Caki2 (cell line): Measurements from ENCODE around the gene STMN3. TPM values are rescaled to one million over a fixed set of nuclear protein-coding genes. Genes with fewer than 3 reads are reported as not detected.
"Not testable (repeated sequence)": the region's sequence is repeated elsewhere in the genome, so short reads cannot be mapped to it uniquely, and the experiment has no call there.

ENCODE experiments used
- DNase-seq: peaks from one replicate; pipeline ENCODE4 v3.0.0-alpha.2; 2015; ENCODE audit warnings: low read depth
- in situ Hi-C: cut with HindIII; loops from 2 replicates; pipeline ENCODE4 v1.10.0; 2016; ENCODE audit warnings: low sequenced_read_pairs, low pct_unique_long_range_greater_than_20kb, mixed read lengths
- total RNA-seq: library from RNA; depleted of rRNA; stranded (reverse); fragments of >200 nt; shearing (Covaris generic); gene quantifications from 2 replicates; pipeline ENCODE4 v1.2.3, GENCODE V29; 2014; ENCODE audit warnings: low replicate concordance

Gene STMN3
- total RNA-seq, 1 experiment from 2014 or later, result 70.6 TPM

DNA sequence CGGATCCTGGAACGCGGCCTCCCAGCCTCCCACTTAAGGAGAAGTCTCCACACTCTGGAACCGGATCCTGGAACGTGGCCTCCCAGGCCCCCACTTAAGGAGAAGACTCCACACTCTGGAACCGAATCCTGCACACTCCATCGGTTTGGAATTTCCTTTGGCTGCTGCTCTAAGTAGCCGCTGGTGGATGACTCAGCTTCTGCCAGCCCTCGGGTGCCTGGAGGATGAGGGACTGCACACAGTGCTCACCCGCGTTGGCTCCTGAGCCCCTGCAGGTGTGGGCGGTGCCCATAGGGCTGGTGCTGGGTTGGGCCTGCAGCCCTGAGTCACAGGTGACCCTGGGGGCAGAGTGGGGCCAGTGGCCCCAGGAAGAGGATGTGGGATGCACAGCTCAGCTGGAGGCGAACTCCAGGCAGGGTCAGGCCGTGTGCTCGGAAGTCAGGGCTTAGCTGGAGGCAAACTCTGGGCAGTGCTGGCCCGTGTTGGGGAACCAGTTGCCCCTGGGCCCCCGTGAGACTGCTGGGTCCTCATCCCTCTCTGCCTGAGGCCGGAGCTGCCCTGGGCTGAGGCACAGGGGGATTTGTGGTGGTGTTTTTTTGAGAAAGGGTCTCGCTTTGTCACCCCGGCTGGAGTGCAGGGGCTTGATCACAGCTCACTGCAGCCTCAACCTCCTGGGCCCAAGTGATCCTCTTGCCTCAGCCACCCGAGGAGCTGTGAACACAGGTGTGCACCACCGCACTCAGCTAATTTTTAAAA is 29.3 kb upstream of the STMN3 start:
- in situ Hi-C loops, result no loop called here
- DNase-seq, result peak; percentile 99

DNA sequence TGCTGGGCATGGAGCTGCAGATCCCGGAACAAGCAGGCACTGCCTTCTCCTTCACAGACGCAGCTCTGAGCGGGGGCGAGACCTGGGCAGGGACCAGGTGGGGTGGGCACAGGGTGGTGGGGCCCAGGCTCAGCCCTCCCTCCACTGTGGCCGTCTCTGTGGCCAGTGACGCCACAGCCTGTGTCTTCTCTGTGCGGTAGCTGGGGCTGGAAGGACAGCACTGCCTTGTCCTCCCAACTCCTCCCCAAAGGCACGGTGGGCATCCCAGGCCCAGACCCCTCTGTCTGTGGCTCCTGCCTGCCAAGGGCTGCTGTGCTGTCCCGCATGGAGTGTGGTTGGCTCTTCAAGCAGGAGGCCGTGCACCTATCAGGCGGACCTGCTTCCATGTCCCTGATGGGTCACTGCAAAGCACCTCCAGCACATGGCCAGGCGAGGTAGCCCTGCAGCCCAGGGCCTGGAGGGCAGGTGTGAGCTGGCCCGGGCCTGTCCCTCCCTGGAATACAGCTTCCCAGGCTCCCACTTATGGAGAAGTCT is 28.5 kb upstream of the STMN3 start:
- no peak for DNase-seq
- in situ Hi-C loops, result no loop called here

DNA sequence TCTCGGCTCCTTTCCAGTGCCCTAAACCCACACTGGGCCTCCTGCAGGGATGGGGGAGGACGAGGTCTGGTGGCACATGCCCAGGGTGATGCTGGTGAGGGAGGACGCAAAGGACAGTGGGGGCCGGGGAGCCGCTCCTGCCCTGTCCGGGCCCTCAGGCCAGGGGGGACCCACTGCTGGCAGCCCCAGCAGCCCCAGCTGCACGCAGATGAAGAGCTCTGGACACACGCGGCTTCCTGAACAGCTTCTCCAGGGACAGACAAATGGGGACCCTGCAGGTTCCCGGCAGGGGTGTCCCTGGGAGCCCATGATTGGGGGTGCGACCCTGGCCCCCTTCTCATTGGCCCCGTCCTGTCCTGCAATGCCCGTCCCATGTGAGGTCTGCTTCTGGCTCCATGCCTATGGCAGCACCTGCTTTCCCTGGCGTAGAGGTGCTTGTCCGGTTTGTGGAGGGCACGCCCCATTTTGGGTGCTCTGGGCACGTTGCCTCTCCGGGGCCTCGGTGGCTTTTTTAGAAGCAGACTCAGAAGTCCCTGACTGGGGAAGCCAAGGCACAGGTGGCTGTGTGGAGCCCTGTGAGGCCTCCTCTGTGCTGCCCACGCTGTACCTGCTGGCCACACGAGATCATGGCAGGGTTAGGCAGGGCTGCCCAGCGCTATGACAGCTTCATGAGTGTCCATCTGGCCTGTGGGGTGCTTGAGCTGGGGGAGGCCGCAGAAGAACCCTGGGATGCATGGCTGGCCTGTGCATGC is 27.8 kb upstream of the STMN3 start:
- in situ Hi-C loops, result no loop called here
- DNase-seq, result no peak

- in situ Hi-C loops, result no loop called here
- no peak for DNase-seq
Observed at GRCh38 chr20:63680427-63680826, 27.2 kb upstream of the STMN3 start.

GRCh38 chr20:63679799-63680305 is 26.6 kb upstream of the STMN3 start:
- in situ Hi-C loops, result no loop called here
- no peak for DNase-seq

GRCh38 chr20:63678667-63679465 is 25.6 kb upstream of the STMN3 start:
- DNase-seq, result no peak
- in situ Hi-C loops, result no loop called here

- DNase-seq, result no peak
- in situ Hi-C loops, result no loop called here
Observed at GRCh38 chr20:63678071-63678470, 24.8 kb upstream of the STMN3 start.

DNA sequence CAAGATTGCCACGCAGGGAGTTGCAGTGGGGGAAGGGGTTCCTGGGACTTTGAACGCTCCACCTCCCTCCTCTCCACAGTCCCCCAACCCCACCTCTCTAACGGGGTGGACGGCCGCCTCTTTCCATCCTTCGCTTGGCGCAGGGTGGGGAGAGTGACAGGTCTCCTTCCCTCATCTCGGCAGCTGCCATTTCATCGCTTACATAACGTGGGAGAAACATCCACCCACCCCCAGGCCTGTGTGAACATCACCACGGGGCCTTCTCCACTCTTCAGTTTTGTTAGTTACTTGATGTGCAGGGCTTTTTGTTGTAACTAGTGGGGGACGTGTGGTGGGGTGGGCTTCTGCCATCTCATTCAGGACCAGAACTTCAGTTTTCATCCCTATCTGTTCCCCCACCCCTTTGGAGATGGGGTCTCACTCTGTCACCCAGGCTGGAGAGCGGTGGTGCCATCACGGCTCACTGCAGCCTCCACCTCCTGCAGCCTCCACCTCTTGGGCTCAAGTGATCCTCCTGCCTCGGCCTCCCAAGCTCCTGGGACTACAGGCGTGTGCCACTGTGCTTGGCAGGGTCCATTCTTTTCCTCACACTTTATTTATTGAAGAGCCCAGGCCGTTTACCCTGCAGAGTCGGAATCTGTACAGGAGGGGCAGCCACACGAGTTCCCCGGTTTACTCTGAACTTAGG is 22.6 kb upstream of the STMN3 start:
- no peak for DNase-seq
- in situ Hi-C loops, result no loop called here

- no peak for DNase-seq
- in situ Hi-C loops, result no loop called here
Observed at GRCh38 chr20:63673951-63674350, 20.7 kb upstream of the STMN3 start.

DNA sequence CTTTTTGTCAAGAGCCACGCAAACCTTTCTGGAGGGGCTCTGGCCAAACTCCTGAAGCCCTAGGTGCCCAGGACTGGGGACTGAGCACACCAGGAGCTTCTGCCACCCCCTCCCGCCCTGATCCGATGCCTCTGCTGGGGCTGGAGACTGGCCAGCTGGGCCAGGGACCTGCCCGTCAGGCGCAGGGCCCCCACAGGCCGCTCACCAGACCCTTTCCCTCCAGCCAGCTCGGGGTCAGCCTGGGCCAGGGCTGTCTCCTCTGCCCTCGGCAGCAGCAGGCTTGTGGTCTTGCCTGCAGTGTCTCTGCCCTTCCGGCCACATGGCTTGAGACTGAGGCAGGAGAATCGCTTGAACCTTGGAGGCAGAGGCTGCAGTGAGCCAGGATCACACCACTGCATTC is 19.4 kb upstream of the STMN3 start:
- no peak for DNase-seq
- in situ Hi-C loops, result no loop called here

DNA sequence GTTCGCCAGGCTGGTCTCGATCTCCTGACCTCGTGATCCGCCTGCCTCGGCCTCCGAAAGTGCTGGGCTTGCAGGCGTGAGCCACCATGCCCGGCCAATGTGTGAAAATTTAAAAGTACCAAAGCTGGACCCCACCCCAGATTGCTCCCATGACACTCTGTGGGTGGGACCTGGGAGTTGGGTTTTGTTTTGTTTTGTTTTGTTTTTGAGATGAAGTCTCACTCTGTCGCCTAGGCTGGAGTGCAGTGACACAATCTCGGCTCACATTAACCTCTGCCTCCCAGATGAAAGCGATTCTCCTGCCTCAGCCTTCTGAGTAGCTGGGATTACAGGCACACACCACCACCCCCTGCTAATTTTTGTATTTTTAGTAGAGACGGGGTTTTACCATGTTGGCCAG is 18.5 kb upstream of the STMN3 start:
- in situ Hi-C loops, DNase-seq: not testable (repeated sequence)

DNA sequence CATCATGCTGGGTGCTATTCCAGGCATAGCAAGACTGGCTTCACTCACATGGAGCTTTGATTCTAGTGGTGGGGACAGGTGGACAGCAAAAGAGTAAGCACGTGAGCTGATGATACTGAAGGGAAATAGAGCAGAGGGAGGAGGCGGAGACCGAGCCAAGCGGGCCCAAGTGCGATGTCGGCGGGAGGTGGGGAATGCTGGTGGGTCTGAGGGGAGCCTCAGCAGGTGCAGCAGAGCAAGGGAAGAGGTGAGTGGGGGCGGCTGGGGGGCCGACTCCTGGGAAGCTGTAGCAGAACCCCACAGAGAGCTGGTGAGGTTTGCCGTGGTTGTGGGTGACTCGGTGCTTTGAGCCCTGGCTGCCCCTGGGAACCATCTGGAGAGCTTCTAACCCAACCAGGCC is 15.1 kb upstream of the STMN3 start:
- in situ Hi-C loops, result no loop called here
- no peak for DNase-seq

GRCh38 chr20:63667858-63668257 is 14.6 kb upstream of the STMN3 start:
- DNase-seq, result no peak
- in situ Hi-C loops, result no loop called here

DNA sequence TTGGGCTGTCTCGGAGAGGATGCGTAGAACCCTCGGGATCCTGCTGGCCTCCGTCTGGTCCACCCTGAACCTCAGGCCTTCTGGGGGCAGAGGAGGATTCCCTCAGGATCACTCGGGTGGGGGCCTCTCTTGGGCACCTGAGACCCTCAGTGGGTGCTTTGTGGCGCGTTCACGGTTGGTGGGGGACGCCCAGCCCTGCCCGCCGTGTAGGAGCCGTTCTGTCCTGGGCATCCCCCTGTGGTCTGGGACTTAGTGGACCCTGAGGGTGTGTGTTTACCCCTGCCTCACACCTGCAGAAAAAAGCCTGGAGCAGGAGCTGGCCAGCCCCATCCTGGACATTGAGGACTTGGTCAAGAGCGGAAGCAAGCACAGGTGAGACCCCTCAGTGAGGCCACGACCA is 12.5 kb upstream of the STMN3 start:
- in situ Hi-C loops, result no loop called here
- no peak for DNase-seq

DNA sequence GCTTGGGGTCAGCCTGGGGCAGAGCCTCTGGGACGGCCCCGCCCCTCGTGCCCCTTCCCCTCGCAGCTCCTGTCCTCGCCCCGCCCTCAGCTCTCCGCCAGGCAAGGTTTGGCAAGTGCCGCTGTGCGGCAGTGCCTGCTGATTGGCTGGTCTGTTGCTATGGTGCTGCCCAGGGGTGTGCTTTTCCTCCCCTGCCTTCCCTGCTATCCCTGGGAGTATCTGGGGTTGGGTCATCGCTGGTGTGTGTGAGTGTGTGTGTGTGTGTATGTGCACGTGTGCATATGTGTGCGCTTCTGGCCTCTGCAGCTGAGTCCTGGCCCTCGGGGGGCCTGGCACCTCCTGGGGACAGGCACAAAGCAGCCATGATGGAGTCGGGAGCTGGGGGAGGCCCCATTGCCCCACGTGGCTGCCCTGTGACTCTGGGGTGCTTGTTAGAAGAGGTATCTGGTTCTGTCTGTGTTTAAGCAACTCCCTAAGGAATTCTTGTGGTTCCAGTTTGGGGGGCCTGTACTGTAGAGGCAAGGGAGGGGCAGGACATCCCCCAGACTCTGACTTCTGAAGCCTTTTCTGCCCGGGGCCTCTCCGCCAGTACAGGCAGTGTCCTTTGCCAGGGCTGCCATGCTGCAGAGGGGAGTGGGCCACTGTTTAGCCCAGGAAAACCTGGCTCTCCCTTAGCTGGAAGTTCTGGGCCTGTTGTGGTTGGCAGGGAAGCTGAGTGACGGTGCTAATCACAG is 11.8 kb upstream of the STMN3 start:
- in situ Hi-C loops, result no loop called here
- DNase-seq, result no peak

DNA sequence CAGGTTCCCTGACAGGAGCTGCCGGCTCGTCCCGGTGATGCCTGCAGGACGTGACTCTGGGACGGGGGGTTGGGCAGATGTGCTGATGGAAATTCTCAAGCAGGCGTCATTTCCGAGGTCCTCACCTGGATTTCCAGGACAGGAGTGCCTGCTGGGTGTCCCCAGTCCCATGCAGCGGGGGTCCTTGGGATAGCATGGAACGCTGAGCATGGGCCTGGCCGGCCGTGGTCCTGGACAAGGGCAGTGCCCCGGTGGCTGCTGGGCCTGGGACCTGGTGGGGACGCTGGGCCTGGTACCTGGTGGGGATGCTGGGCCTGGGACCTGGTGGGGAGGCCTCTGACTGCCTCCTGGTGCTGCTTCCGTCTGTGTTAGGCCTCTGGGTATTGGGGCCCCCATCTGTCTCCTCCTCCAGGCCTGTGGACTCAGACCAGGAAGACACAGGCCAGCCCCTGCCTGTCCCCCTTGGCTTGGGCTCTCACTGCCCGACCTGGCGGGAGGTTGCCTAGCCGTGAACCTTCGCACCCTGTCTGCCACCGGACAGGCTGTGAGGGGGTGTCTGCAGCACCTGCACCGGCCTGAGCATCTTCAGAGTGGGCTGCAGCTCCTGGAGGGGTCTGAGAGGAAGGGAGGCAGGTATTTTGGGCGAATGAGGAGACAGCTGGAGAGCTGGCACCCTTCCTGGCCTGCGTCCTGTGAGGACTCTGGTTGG is 11.1 kb upstream of the STMN3 start:
- DNase-seq, result no peak
- in situ Hi-C loops, result no loop called here
